Measurements from ENCODE around the gene CACNB2.

GRCh38 chr10:18113881-18114280, 26.3 kb upstream of the CACNB2 start:
- no peak for TF ChIP-seq CTCF (IDR thresholded peaks at IDR 0.05)
- no peak for TF ChIP-seq POLR2A (IDR thresholded peaks at IDR 0.05)
